Activated gamma-delta T cell treated with Interleukin-2 at 50 U/mL for 16 hours (primary cell): ENCODE data around the gene MRS2.

Experiments
- DNase-seq: peaks from one replicate; pipeline ENCODE4 v3.0.0-alpha.2; 2020

Gene MRS2

GRCh38 chr6:24432611-24433010, 29.9 kb downstream of the MRS2 start:
- no peak for DNase-seq

GRCh38 chr6:24436979-24437378, 34.2 kb downstream of the MRS2 start:
- no peak for DNase-seq

- DNase-seq, result no peak
Measured at GRCh38 chr6:24439858-24440539, 37.3 kb downstream of the MRS2 start.

- no peak for DNase-seq
Measured at GRCh38 chr6:24440897-24441598, 38.3 kb downstream of the MRS2 start.

GRCh38 chr6:24441599-24441904, 38.8 kb downstream of the MRS2 start:
- DNase-seq, result no peak

- no peak for DNase-seq
Measured at GRCh38 chr6:24444588-24444987, 41.9 kb downstream of the MRS2 start.

GRCh38 chr6:24445704-24446103, 43.0 kb downstream of the MRS2 start:
- no peak for DNase-seq

GRCh38 chr6:24446670-24447069, 43.9 kb downstream of the MRS2 start:
- DNase-seq, result no peak

- no peak for DNase-seq
Measured at GRCh38 chr6:24448396-24448795, 45.7 kb downstream of the MRS2 start.

- no peak for DNase-seq
Measured at GRCh38 chr6:24448828-24449525, 46.2 kb downstream of the MRS2 start.

- no peak for DNase-seq
Measured at GRCh38 chr6:24451581-24452388, 49.0 kb downstream of the MRS2 start.

- DNase-seq, result no peak
Measured at GRCh38 chr6:24453921-24454320, 51.2 kb downstream of the MRS2 start.

GRCh38 chr6:24454452-24454851, 51.7 kb downstream of the MRS2 start:
- DNase-seq, result no peak

GRCh38 chr6:24455061-24455460, 52.3 kb downstream of the MRS2 start:
- no peak for DNase-seq

- DNase-seq, result no peak
Measured at GRCh38 chr6:24458134-24458533, 55.4 kb downstream of the MRS2 start.

GRCh38 chr6:24458941-24459340, 56.2 kb downstream of the MRS2 start:
- DNase-seq, result no peak

- no peak for DNase-seq
Measured at GRCh38 chr6:24460966-24461365, 58.2 kb downstream of the MRS2 start.

- no peak for DNase-seq
Measured at GRCh38 chr6:24464253-24465038, 61.7 kb downstream of the MRS2 start.

GRCh38 chr6:24469811-24470210, 67.1 kb downstream of the MRS2 start:
- no peak for DNase-seq

GRCh38 chr6:24472181-24472580, 69.4 kb downstream of the MRS2 start:
- no peak for DNase-seq
